H9 (cell line): Measurements from ENCODE around the gene OXER1. TPM values are rescaled to one million over a fixed set of nuclear protein-coding genes. Genes with fewer than 3 reads are reported as not detected.

Experiments
- DNase-seq: peaks from one replicate; pipeline ENCODE4 v3.0.0-alpha.2; 2017
- H2AFZ ChIP-seq: one replicate; pipeline ENCODE4 v1.6.1; 2013; ENCODE audit warnings: mild to moderate bottlenecking, low read length, control low read depth, moderate library complexity
- H2AK5ac ChIP-seq: 2 replicates; pipeline ENCODE4 v1.6.1; 2013; ENCODE audit warnings: low read length, control low read depth, mixed read lengths; ENCODE audit not compliant: insufficient read length
- H2BK120ac ChIP-seq: one replicate; pipeline ENCODE4 v1.6.1; 2013; ENCODE audit warnings: low read depth, mild to moderate bottlenecking, low read length, control low read depth, inconsistent platforms; ENCODE audit not compliant: poor library complexity, severe bottlenecking
- H2BK12ac ChIP-seq: 2 replicates; pipeline ENCODE4 v1.6.1; 2013; ENCODE audit warnings: low read length, control low read depth, mixed read lengths, low read depth; ENCODE audit not compliant: insufficient read length
- H2BK15ac ChIP-seq: 2 replicates; pipeline ENCODE4 v1.6.1; 2013; ENCODE audit warnings: low read depth, low read length, control low read depth
- H2BK20ac ChIP-seq: one replicate; pipeline ENCODE4 v1.6.1; 2013; ENCODE audit warnings: low read depth, mild to moderate bottlenecking, low read length, control low read depth, inconsistent platforms; ENCODE audit not compliant: poor library complexity, severe bottlenecking
- H2BK5ac ChIP-seq: 2 replicates; pipeline ENCODE4 v1.6.1; 2013; ENCODE audit warnings: low read length, control low read depth, mixed read lengths; ENCODE audit not compliant: insufficient read length
- H3K14ac ChIP-seq: 2 replicates; pipeline ENCODE4 v1.6.1; 2013; ENCODE audit warnings: low read length, control low read depth; ENCODE audit not compliant: insufficient read depth
- H3K18ac ChIP-seq: 2 replicates; pipeline ENCODE4 v1.6.1; 2013; ENCODE audit warnings: low read depth, mild to moderate bottlenecking, mixed read lengths, low read length, control low read depth; ENCODE audit not compliant: insufficient read length
- H3K23ac ChIP-seq: 2 replicates; pipeline ENCODE4 v1.6.1; 2013; ENCODE audit warnings: low read length, control low read depth, mixed read lengths, low read depth; ENCODE audit not compliant: insufficient read length
- H3K23me2 ChIP-seq: 2 replicates; pipeline ENCODE4 v1.6.1; 2013; ENCODE audit warnings: low read depth, mild to moderate bottlenecking, mixed read lengths, low read length, control low read depth; ENCODE audit not compliant: insufficient read length, poor library complexity, severe bottlenecking
- H3K27ac ChIP-seq: 2 replicates; pipeline ENCODE4 v1.5.1; 2013; ENCODE audit warnings: low read length, control low read depth, mixed read lengths, low read depth; ENCODE audit not compliant: insufficient read length
- H3K27me3 ChIP-seq: 2 replicates; pipeline ENCODE4 v1.6.1; 2013; ENCODE audit warnings: low read length, control low read depth, inconsistent platforms; ENCODE audit not compliant: insufficient read depth
- H3K4ac ChIP-seq: 2 replicates; pipeline ENCODE4 v1.6.1; 2013; ENCODE audit warnings: low read depth, mild to moderate bottlenecking, control low read depth, inconsistent platforms, low read length, moderate library complexity
- H3K4me1 ChIP-seq: 2 replicates; pipeline ENCODE4 v1.6.1; 2013; ENCODE audit warnings: low read length, control low read depth, inconsistent platforms; ENCODE audit not compliant: insufficient read depth
- H3K4me2 ChIP-seq: 2 replicates; pipeline ENCODE4 v1.6.1; 2013; ENCODE audit warnings: low read length, control low read depth, mixed read lengths; ENCODE audit not compliant: insufficient read length, insufficient read depth
- H3K56ac ChIP-seq: 2 replicates; pipeline ENCODE4 v1.6.1; 2013; ENCODE audit warnings: low read depth, mild to moderate bottlenecking, mixed read lengths, low read length, control low read depth; ENCODE audit not compliant: insufficient read length
- H3K79me1 ChIP-seq: 2 replicates; pipeline ENCODE4 v1.6.1; 2013; ENCODE audit warnings: low read depth, mild to moderate bottlenecking, moderate library complexity, low read length, control low read depth, inconsistent platforms; ENCODE audit not compliant: insufficient read depth, poor library complexity, severe bottlenecking
- H3K79me2 ChIP-seq: 2 replicates; pipeline ENCODE4 v1.6.1; 2013; ENCODE audit warnings: low read length, control low read depth, inconsistent platforms; ENCODE audit not compliant: insufficient read depth
- H3K9ac ChIP-seq: 2 replicates; pipeline ENCODE4 v1.6.1; 2013; ENCODE audit warnings: low read length, control low read depth, mixed read lengths; ENCODE audit not compliant: insufficient read length; ENCODE audit errors: extremely low read depth
- H3K9me3 ChIP-seq: one replicate; pipeline ENCODE4 v1.6.1; 2013; ENCODE audit warnings: low read depth, low read length, inconsistent platforms; ENCODE audit not compliant: control insufficient read depth
- H3T11ph ChIP-seq: one replicate; pipeline ENCODE4 v1.6.1; 2013; ENCODE audit warnings: mild to moderate bottlenecking, low read length, control low read depth, inconsistent platforms
- H4K20me1 ChIP-seq: one replicate; pipeline ENCODE4 v1.6.1; 2013; ENCODE audit not compliant: control insufficient read depth, insufficient read length, insufficient read depth
- H4K5ac ChIP-seq: 2 replicates; pipeline ENCODE4 v1.6.1; 2013; ENCODE audit warnings: low read depth, mild to moderate bottlenecking, mixed read lengths, low read length, control low read depth; ENCODE audit not compliant: insufficient read length
- H4K8ac ChIP-seq: replicated peaks from 2 replicates; pipeline ENCODE4 v1.6.1; 2013; ENCODE audit warnings: low read length, control low read depth, mixed read lengths, low read depth; ENCODE audit not compliant: insufficient read length
- H4K91ac ChIP-seq: 2 replicates; pipeline ENCODE4 v1.6.1; 2013; ENCODE audit warnings: low read depth, mild to moderate bottlenecking, moderate library complexity, mixed read lengths, low read length, control low read depth; ENCODE audit not compliant: insufficient read length
- H3K27ac Mint-ChIP-seq, 3 experiments: 2 replicates in 2 of 3; 3 replicates in 1 of 3; pipeline ENCODE4 v1.8.0; 2020 to 2021; ENCODE audit warnings: mixed read lengths in 3 of 3, mild to moderate bottlenecking in 1 of 3, moderate library complexity in 1 of 3
- H3K27me3 Mint-ChIP-seq: 2 replicates; pipeline ENCODE4 v1.8.0; 2021; ENCODE audit warnings: low read depth, mild to moderate bottlenecking, moderate library complexity, mixed read lengths
- H3K36me3 Mint-ChIP-seq, 3 experiments: 2 replicates in 2 of 3; 3 replicates in 1 of 3; pipeline ENCODE4 v1.8.0; 2020 to 2021; ENCODE audit warnings: low read depth in 3 of 3, mixed read lengths in 3 of 3; ENCODE audit not compliant: insufficient read depth in 1 of 3
- H3K4me1 Mint-ChIP-seq, 2 experiments: 2 replicates each; pipeline ENCODE4 v1.8.0; 2020; ENCODE audit warnings: mixed read lengths in 2 of 2
- H3K4me3 Mint-ChIP-seq, 2 experiments: 2 replicates in 1 of 2; 3 replicates in 1 of 2; pipeline ENCODE4 v1.8.0; 2020 to 2021; ENCODE audit warnings: mild to moderate bottlenecking in 2 of 2, mixed read lengths in 2 of 2, moderate library complexity in 1 of 2
- H3K9me3 Mint-ChIP-seq, 2 experiments: 2 replicates in 1 of 2; 3 replicates in 1 of 2; pipeline ENCODE4 v1.8.0; 2020; ENCODE audit warnings: mild to moderate bottlenecking in 2 of 2, mixed read lengths in 2 of 2, moderate library complexity in 1 of 2
- CTCF ChIP-seq: fragments of 200-600 bp; sonication (generic); conservative IDR thresholded peaks from 3 replicates; pipeline ENCODE4 v1.8.0; 2021; ENCODE audit warnings: antibody characterized with exemption, mild to moderate bottlenecking
- WGBS: extraction: QIAGEN DNeasy Blood & Tissue Kit; methylation state at CpG from one replicate; pipeline ENCODE4 v1.1.7; 2013; ENCODE audit warnings: missing lambda C conversion rate, low lambda C conversion rate, mixed read lengths; ENCODE audit not compliant: insufficient read length; ENCODE audit errors: extremely low coverage; 5-methylcytosine and 5-hydroxymethylcytosine counted together
- total RNA-seq: library from RNA; stranded (reverse); gene quantifications from 2 replicates; pipeline ENCODE4 v1.2.1, GENCODE V29; 2021

The OXER1 gene
- total RNA-seq, 1 experiment from 2014 or later, result 1.6 TPM

- no peaks in the 10 kb centered on the region for H4K20me1 ChIP-seq
- no peak overlapping the region for H3K23ac ChIP-seq
- H3K79me2 ChIP-seq, result no peaks in the 10 kb centered on the region
- H3K56ac ChIP-seq, result no peak overlapping the region
- no peak overlapping the region for H2AFZ ChIP-seq
- H2BK15ac ChIP-seq, result no peak overlapping the region
- H3K4me3 Mint-ChIP-seq, result no peak overlapping the region
- H2BK20ac ChIP-seq, result no peak overlapping the region
- WGBS, result no CpG with 5 or more reads among the region's 9 CpGs
- H3K27me3 Mint-ChIP-seq, result no peaks in the 10 kb centered on the region; the same call in none of the 2 replicates
- peaks cover 8 to 36% (median 26%) of the 10 kb centered on the region in 3 experiments for H3K36me3 Mint-ChIP-seq
- H2BK5ac ChIP-seq, result no peak overlapping the region
- H3K79me1 ChIP-seq, result no peaks in the 10 kb centered on the region
- H4K8ac ChIP-seq, result no peak overlapping the region
- no peak overlapping the region for H4K5ac ChIP-seq
- H3K23me2 ChIP-seq, result no peaks in the 10 kb centered on the region
- no peak overlapping the region for H3K27ac Mint-ChIP-seq
- DNase-seq, result no peak
- no peak overlapping the region for H3K4me2 ChIP-seq
- H3K27ac ChIP-seq, result no peak overlapping the region
- peaks cover 30 to 31% of the 10 kb centered on the region in 2 experiments for H3K9me3 Mint-ChIP-seq
- no peak overlapping the region for H2BK120ac ChIP-seq
- H3K4ac ChIP-seq, result no peak overlapping the region
- H3T11ph ChIP-seq, result no peak overlapping the region
- no peak overlapping the region for H3K14ac ChIP-seq
- no peak overlapping the region for H4K91ac ChIP-seq
- H2BK12ac ChIP-seq, result no peak overlapping the region
- TF ChIP-seq CTCF, result no peak
- no peaks in the 10 kb centered on the region for H3K4me1 ChIP-seq
- H3K9ac ChIP-seq, result no peak overlapping the region
- no peak overlapping the region for H3K18ac ChIP-seq
- H3K27me3 ChIP-seq, result no peaks in the 10 kb centered on the region
- H3K4me1 Mint-ChIP-seq, result peaks cover 0 to 18% of the 10 kb centered on the region in 2 experiments; a peak in 3 of 4 replicates
- H2AK5ac ChIP-seq, result no peak overlapping the region
- peaks cover 4% of the 10 kb centered on the region for H3K9me3 ChIP-seq
These were observed 19.6 kb upstream of the OXER1 start for GRCh38 chr2:42783511-42783910.
